ENCODE data around the gene DNTT.

GRCh38 chr10:96367470-96367869 is 63.2 kb downstream of the DNTT start:
- TF ChIP-seq, protein P1, sequence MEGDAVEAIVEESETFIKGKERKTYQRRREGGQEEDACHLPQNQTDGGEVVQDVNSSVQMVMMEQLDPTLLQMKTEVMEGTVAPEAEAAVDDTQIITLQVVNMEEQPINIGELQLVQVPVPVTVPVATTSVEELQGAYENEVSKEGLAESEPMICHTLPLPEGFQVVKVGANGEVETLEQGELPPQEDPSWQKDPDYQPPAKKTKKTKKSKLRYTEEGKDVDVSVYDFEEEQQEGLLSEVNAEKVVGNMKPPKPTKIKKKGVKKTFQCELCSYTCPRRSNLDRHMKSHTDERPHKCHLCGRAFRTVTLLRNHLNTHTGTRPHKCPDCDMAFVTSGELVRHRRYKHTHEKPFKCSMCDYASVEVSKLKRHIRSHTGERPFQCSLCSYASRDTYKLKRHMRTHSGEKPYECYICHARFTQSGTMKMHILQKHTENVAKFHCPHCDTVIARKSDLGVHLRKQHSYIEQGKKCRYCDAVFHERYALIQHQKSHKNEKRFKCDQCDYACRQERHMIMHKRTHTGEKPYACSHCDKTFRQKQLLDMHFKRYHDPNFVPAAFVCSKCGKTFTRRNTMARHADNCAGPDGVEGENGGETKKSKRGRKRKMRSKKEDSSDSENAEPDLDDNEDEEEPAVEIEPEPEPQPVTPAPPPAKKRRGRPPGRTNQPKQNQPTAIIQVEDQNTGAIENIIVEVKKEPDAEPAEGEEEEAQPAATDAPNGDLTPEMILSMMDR (tag by site-specific recombination; IDR thresholded peaks at IDR 0.05), result no peak
- no peak for TF ChIP-seq ZIC2 (tag by site-specific recombination; IDR thresholded peaks at IDR 0.05)
- no peak for TF ChIP-seq RBAK (tag by site-specific recombination; IDR thresholded peaks at IDR 0.05)
- no peak for TF ChIP-seq ZNF623 (tag by site-specific recombination; IDR thresholded peaks at IDR 0.05)

Measured in HEK293 (cell line).